Osteocyte (in vitro differentiated cells): Measurements from ENCODE around the gene PPIF. TPM values are rescaled to one million over a fixed set of nuclear protein-coding genes. Genes with fewer than 3 reads are reported as not detected.
A peak's percentile ranks its signal among the peaks of the same experiment; 100 is the strongest.
"Not testable (repeated sequence)": the region's sequence is repeated elsewhere in the genome, so short reads cannot be mapped to it uniquely, and the experiment has no call there.

Experiments used
- DNase-seq: peaks from one replicate; pipeline ENCODE4 v3.0.0; 2021; ENCODE audit warnings: mixed read lengths; ENCODE audit not compliant: unreplicated experiment; ENCODE audit errors: extremely low spot score
- H3K27ac Mint-ChIP-seq: one replicate; pipeline ENCODE4 v1.8.0; 2021; ENCODE audit warnings: mild to moderate bottlenecking, mixed read lengths; ENCODE audit not compliant: unreplicated experiment
- H3K27me3 Mint-ChIP-seq: one replicate; pipeline ENCODE4 v1.8.0; 2021; ENCODE audit warnings: mixed read lengths; ENCODE audit not compliant: unreplicated experiment
- H3K36me3 Mint-ChIP-seq: one replicate; pipeline ENCODE4 v1.8.0; 2021; ENCODE audit warnings: mixed read lengths; ENCODE audit not compliant: unreplicated experiment
- H3K4me1 Mint-ChIP-seq: one replicate; pipeline ENCODE4 v1.8.0; 2021; ENCODE audit warnings: mixed read lengths; ENCODE audit not compliant: unreplicated experiment
- H3K4me3 Mint-ChIP-seq: one replicate; pipeline ENCODE4 v1.8.0; 2021; ENCODE audit warnings: mild to moderate bottlenecking, moderate library complexity, mixed read lengths; ENCODE audit not compliant: unreplicated experiment
- H3K9me3 Mint-ChIP-seq: one replicate; pipeline ENCODE4 v1.8.0; 2021; ENCODE audit warnings: mixed read lengths; ENCODE audit not compliant: unreplicated experiment
- total RNA-seq: library from RNA; stranded (reverse); gene quantifications from 2 replicates; pipeline ENCODE4 v1.2.1, GENCODE V29; 2021
- TF ChIP-seq, protein P1 (sequence below): fragments of 200-600 bp; sonication (generic); IDR thresholded peaks from 2 replicates; pipeline ENCODE4 v1.5.0; 2021; ENCODE audit warnings: antibody characterized with exemption, mild to moderate bottlenecking, moderate library complexity

Gene PPIF
- total RNA-seq, 1 donor from 2014 or later, result 17.0 TPM

DNA sequence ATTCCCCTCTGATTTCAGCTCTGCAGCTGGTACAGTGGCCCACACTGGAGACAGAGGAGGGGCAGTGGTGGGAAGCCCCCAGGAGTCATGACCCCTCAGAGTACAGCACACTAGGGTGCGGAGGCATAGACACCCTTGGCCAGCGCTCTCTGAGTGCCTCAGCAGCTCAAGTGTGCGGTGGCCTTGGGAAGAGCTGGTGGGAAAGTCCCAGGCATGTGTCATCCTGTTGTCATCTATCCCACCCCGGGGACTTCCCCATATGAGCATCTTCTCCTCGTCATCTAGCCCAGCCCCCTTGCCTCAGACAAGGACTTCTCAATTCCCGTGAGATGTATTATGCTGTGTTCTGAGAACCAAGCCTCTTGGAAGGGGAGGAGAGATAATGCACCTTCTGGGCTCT lies 15.6 kb upstream of the PPIF start:
- Mint-ChIP-seq H3K4me3 (no peak overlapping the region), H3K36me3 (no peaks in the 10 kb centered on the region), H3K27me3 (no peaks in the 10 kb centered on the region), H3K4me1 (peaks cover 42% of the 10 kb centered on the region), H3K9me3 (no peaks in the 10 kb centered on the region), H3K27ac (peak overlapping the region; percentile 60)
- no peak for DNase-seq
- TF ChIP-seq, protein P1, sequence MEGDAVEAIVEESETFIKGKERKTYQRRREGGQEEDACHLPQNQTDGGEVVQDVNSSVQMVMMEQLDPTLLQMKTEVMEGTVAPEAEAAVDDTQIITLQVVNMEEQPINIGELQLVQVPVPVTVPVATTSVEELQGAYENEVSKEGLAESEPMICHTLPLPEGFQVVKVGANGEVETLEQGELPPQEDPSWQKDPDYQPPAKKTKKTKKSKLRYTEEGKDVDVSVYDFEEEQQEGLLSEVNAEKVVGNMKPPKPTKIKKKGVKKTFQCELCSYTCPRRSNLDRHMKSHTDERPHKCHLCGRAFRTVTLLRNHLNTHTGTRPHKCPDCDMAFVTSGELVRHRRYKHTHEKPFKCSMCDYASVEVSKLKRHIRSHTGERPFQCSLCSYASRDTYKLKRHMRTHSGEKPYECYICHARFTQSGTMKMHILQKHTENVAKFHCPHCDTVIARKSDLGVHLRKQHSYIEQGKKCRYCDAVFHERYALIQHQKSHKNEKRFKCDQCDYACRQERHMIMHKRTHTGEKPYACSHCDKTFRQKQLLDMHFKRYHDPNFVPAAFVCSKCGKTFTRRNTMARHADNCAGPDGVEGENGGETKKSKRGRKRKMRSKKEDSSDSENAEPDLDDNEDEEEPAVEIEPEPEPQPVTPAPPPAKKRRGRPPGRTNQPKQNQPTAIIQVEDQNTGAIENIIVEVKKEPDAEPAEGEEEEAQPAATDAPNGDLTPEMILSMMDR, result no peak

DNA sequence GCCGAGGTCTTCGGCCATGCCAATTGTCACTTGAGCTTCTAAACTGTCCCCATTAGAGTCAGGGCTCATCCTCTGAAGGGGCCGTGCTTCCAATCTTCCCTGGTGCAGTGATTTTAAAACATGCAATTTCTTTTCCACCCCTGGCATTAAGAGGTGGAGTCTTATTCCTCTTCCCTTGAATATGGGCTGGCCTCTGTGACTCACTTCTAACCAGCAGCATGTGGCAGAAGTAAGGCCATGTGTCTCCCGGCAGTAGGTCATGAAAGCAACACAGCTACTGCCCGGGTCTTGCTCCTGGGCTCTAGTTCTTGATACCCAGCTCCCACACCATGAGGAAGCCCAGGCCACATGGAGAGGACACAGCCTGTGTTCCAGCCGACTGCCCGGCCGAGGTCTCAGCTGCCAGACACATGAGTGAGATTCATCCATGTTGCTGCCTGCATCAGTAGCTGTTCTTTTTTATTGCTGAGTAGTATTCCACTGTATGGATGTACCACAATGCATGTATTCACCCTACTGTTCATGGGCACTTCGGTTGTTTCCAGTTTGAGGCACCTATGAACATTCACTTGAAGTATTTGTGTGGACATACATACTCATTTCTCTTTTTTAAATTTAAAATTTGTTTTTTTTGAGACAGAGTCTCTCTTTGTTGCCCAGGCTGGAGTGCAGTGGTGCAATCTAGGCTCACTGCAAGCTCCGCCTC lies 14.5 kb upstream of the PPIF start:
- not testable (repeated sequence) for H3K9me3 Mint-ChIP-seq, H3K4me3 Mint-ChIP-seq, DNase-seq, H3K36me3 Mint-ChIP-seq, H3K27me3 Mint-ChIP-seq, H3K27ac Mint-ChIP-seq
- peaks cover 47% of the 10 kb centered on the region for H3K4me1 Mint-ChIP-seq

GRCh38 chr10:79333513-79333912 lies 13.8 kb upstream of the PPIF start:
- Mint-ChIP-seq H3K27ac (peak overlapping the region; percentile 66), H3K36me3 (no peaks in the 10 kb centered on the region), H3K4me3 (no peak overlapping the region)

GRCh38 chr10:79334573-79334972 lies 12.7 kb upstream of the PPIF start:
- H3K36me3 Mint-ChIP-seq, result no peaks in the 10 kb centered on the region
- H3K27me3 Mint-ChIP-seq, result no peaks in the 10 kb centered on the region

More at GRCh38 chr10:79333513-79333912, 13.8 kb upstream of the PPIF start:
- Mint-ChIP-seq H3K9me3 (no peaks in the 10 kb centered on the region), H3K4me1 (peaks cover 47% of the 10 kb centered on the region), H3K27me3 (no peaks in the 10 kb centered on the region)
- no peak for DNase-seq
- TF ChIP-seq, protein P1, result no peak

DNA sequence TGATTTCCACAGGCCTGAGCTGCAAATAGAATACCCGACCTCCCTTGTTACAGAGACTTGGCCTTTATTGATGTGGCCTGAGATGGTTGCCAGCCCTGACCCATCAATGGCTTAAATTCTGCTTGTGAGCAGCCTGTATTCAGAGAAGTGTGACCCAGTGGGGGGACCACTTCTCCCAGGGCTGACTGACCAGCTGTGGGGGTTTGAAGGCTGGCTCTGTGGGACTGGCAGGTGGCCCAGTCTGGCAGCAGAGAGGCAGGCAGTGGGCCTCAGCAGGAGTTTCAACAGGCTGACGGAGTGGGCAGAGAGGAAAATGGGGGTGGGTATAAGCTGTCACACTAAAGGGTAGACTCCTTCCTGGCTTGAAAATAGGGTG lies 12.2 kb upstream of the PPIF start:
- Mint-ChIP-seq H3K36me3 (no peaks in the 10 kb centered on the region), H3K27me3 (no peaks in the 10 kb centered on the region), H3K9me3 (no peaks in the 10 kb centered on the region), H3K4me1 (peaks cover 47% of the 10 kb centered on the region), H3K4me3 (no peak overlapping the region), H3K27ac (peak overlapping the region; percentile 62)
- DNase-seq, result no peak
- TF ChIP-seq, protein P1, result no peak

More at GRCh38 chr10:79334573-79334972, 12.7 kb upstream of the PPIF start:
- TF ChIP-seq, protein P1, result no peak
- Mint-ChIP-seq H3K4me3 (no peak overlapping the region), H3K9me3 (no peaks in the 10 kb centered on the region), H3K4me1 (peaks cover 47% of the 10 kb centered on the region), H3K27ac (no peak overlapping the region)
- DNase-seq, result no peak
